Liver (tissue), 9 donors: ENCODE data around the gene SLC39A10. TPM values are rescaled to one million over a fixed set of nuclear protein-coding genes. Genes with fewer than 3 reads are reported as not detected.

Experiments
- DNase-seq: peaks from one replicate; pipeline ENCODE4 v3.0.0-alpha.2; 2017; ENCODE audit warnings: low spot score
- H3K27ac ChIP-seq, 2 donors: one replicate each; pipeline ENCODE4 v1.7.0; 2013; ENCODE audit warnings: inconsistent platforms in 2 of 2, low read length in 2 of 2, control low read depth in 1 of 2, low read depth in 1 of 2, mild to moderate bottlenecking in 1 of 2
- H3K27me3 ChIP-seq, 4 donors: one replicate each; pipeline versions ENCODE4 v1.6.1 to v1.7.0; 2013; ENCODE audit warnings: low read length in 3 of 4, inconsistent platforms in 1 of 4, mild to moderate bottlenecking in 1 of 4, moderate library complexity in 1 of 4; ENCODE audit not compliant: control insufficient read depth in 4 of 4, insufficient read depth in 4 of 4
- H3K36me3 ChIP-seq, 4 donors: one replicate each; pipeline versions ENCODE4 v1.6.1 to v1.7.0; 2013; ENCODE audit warnings: low read length in 3 of 4, mild to moderate bottlenecking in 3 of 4, low read depth in 1 of 4, moderate library complexity in 1 of 4; ENCODE audit not compliant: control insufficient read depth in 4 of 4, insufficient read depth in 3 of 4
- H3K4me1 ChIP-seq, 4 donors: one replicate each; pipeline versions ENCODE4 v1.6.1 to v1.7.0; 2013; ENCODE audit warnings: low read length in 3 of 4, mild to moderate bottlenecking in 3 of 4, moderate library complexity in 1 of 4; ENCODE audit not compliant: control insufficient read depth in 4 of 4, insufficient read depth in 4 of 4
- H3K4me3 ChIP-seq, 3 donors: one replicate each; pipeline versions ENCODE4 v1.6.1 to v1.7.0; 2013; ENCODE audit warnings: low read length in 3 of 3, control low read depth in 1 of 3, low read depth in 1 of 3, mild to moderate bottlenecking in 1 of 3
- H3K9ac ChIP-seq, 2 donors: one replicate each; pipeline ENCODE4 v1.7.0; 2013; ENCODE audit warnings: low read length in 2 of 2, mild to moderate bottlenecking in 2 of 2, moderate library complexity in 2 of 2, control low read depth in 1 of 2, low read depth in 1 of 2
- H3K9me3 ChIP-seq, 4 donors: one replicate each; pipeline versions ENCODE4 v1.6.1 to v1.7.0; 2013; ENCODE audit warnings: low read length in 3 of 4; ENCODE audit not compliant: control insufficient read depth in 4 of 4
- CTCF ChIP-seq: fragments of 150-350 bp; IDR thresholded peaks from 2 replicates; pipeline ENCODE4 v1.5.1; 2017; ENCODE audit warnings: improper control_type of control experiment, low read depth, low read length; ENCODE audit not compliant: missing input control
- FOXA1 ChIP-seq: IDR thresholded peaks from 2 replicates; pipeline ENCODE4 v1.6.1; 2016; ENCODE audit warnings: antibody characterized with exemption
- FOXA2 ChIP-seq: IDR thresholded peaks from 2 replicates; pipeline ENCODE4 v1.6.1; 2016; ENCODE audit warnings: antibody characterized with exemption
- GABPA ChIP-seq, 2 donors: IDR thresholded peaks in 1 of 2; conservative IDR thresholded peaks in 1 of 2; 2 replicates each; pipeline ENCODE4 v1.6.1; 2016; ENCODE audit warnings: antibody characterized with exemption in 2 of 2, mild to moderate bottlenecking in 1 of 2, moderate library complexity in 1 of 2
- HNF4G ChIP-seq: IDR thresholded peaks from 2 replicates; pipeline ENCODE4 v1.6.1; 2016; ENCODE audit warnings: antibody characterized with exemption
- JUND ChIP-seq, 2 donors: IDR thresholded peaks; 2 replicates each; pipeline ENCODE4 v1.6.1; 2016; ENCODE audit warnings: antibody characterized with exemption in 2 of 2
- MAX ChIP-seq: IDR thresholded peaks from 2 replicates; pipeline ENCODE4 v1.6.1; 2016; ENCODE audit warnings: antibody characterized with exemption
- RAD21 ChIP-seq, 2 donors: IDR thresholded peaks; 2 replicates each; pipeline ENCODE4 v1.6.1; 2016; ENCODE audit warnings: antibody characterized with exemption in 2 of 2, mild to moderate bottlenecking in 2 of 2
- REST ChIP-seq: IDR thresholded peaks from 2 replicates; pipeline ENCODE4 v1.6.1; 2016; ENCODE audit warnings: antibody characterized with exemption, mild to moderate bottlenecking
- RXRA ChIP-seq, 2 donors: IDR thresholded peaks; 2 replicates each; pipeline ENCODE4 v1.6.1; 2017 to 2018; ENCODE audit warnings: antibody characterized with exemption in 2 of 2, mild to moderate bottlenecking in 1 of 2
- SP1 ChIP-seq: IDR thresholded peaks from 2 replicates; pipeline ENCODE4 v1.6.1; 2018; ENCODE audit warnings: antibody characterized with exemption, mild to moderate bottlenecking
- TAF1 ChIP-seq: conservative IDR thresholded peaks from 2 replicates; pipeline ENCODE4 v1.6.1; 2016; ENCODE audit warnings: antibody characterized with exemption, mild to moderate bottlenecking
- YY1 ChIP-seq: IDR thresholded peaks from 2 replicates; pipeline ENCODE4 v1.6.1; 2016; ENCODE audit warnings: antibody characterized with exemption, mild to moderate bottlenecking
- WGBS: extraction: QIAGEN DNeasy Blood & Tissue Kit; methylation state at CpG from one replicate; pipeline ENCODE4 v1.1.7; 2013; 5-methylcytosine and 5-hydroxymethylcytosine counted together
- polyA plus RNA-seq, 2 donors: library from polyadenylated mRNA; stranded (reverse) in 1 of 2; unstranded in 1 of 2; fragments of 200-250 nt in 1 of 2; fragments of >200 nt in 1 of 2; fragmentation: Nextera tagmentation in 1 of 2; extraction: Ambion mirVana in 1 of 2; gene quantifications; one replicate each; pipeline versions ENCODE4 v1.2.1 to v1.2.3, GENCODE V29; 2013 to 2015
- total RNA-seq, 2 donors: library from RNA; depleted of rRNA; stranded (reverse); fragments of >200 nt; gene quantifications; one replicate each; pipeline ENCODE4 v1.2.3, GENCODE V29; 2014
- TF ChIP-seq, protein P1 (sequence below): IDR thresholded peaks from 2 replicates; pipeline ENCODE4 v1.6.1; 2016; ENCODE audit warnings: antibody characterized with exemption
- donor health status: healthy.
- donor health status: healthy.
- donor health status: healthy.
- donor health status: healthy.
- donor health status: healthy.

The SLC39A10 gene
- total and polyA plus RNA-seq, 4 donors, result 0.98 to 7.5 (median 3.4) TPM

GRCh38 chr2:195733831-195734230 lies 76.8 kb downstream of the SLC39A10 start:
- Histone ChIP-seq H3K36me3 (no peaks in the 10 kb centered on the region), H3K4me1 (no peaks in the 10 kb centered on the region)

DNA sequence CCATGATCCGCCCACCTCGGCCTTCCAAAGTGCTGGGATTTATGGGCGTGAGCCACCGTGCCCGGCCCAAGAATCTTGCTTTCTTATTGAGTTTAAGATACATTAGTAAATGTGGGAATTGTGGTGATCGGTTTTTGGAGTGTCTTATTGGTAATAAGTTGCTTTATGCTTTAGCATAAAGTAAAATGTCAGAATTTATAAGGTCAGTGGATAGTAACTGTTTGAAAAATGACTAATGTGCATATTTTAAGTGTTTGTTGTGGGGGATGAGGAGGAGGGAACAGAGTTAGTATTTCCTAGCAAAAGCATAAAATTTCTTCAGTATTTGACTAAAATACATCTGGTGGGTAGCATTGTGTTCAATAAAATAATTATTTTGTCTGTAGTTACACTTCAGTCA lies 77.4 kb downstream of the SLC39A10 start:
- no peaks in the 10 kb centered on the region for H3K27me3 ChIP-seq
- no peak for DNase-seq
- H3K9me3 ChIP-seq, result no peaks in the 10 kb centered on the region
- no peak overlapping the region for H3K4me3 ChIP-seq
- no peaks in the 10 kb centered on the region for H3K4me1 ChIP-seq
- TF ChIP-seq, protein P1, sequence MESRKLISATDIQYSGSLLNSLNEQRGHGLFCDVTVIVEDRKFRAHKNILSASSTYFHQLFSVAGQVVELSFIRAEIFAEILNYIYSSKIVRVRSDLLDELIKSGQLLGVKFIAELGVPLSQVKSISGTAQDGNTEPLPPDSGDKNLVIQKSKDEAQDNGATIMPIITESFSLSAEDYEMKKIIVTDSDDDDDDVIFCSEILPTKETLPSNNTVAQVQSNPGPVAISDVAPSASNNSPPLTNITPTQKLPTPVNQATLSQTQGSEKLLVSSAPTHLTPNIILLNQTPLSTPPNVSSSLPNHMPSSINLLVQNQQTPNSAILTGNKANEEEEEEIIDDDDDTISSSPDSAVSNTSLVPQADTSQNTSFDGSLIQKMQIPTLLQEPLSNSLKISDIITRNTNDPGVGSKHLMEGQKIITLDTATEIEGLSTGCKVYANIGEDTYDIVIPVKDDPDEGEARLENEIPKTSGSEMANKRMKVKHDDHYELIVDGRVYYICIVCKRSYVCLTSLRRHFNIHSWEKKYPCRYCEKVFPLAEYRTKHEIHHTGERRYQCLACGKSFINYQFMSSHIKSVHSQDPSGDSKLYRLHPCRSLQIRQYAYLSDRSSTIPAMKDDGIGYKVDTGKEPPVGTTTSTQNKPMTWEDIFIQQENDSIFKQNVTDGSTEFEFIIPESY, result no peak
- TF ChIP-seq FOXA1, result no peak
- no peak for TF ChIP-seq MAX
- TF ChIP-seq YY1, result no peak
- TF ChIP-seq RAD21 (IDR thresholded peaks at IDR 0.05), result no peak
- TF ChIP-seq REST, result no peak
- TF ChIP-seq FOXA2, result no peak
- TF ChIP-seq HNF4G, result no peak
- no peak for TF ChIP-seq GABPA (IDR thresholded peaks at IDR 0.05 in 1 of 2, conservative IDR thresholded peaks at IDR 0.05 in 1 of 2)
- no peak for TF ChIP-seq TAF1
- TF ChIP-seq JUND (IDR thresholded peaks at IDR 0.05), result no peak
- no peak for TF ChIP-seq SP1
- no peaks in the 10 kb centered on the region for H3K36me3 ChIP-seq
- no peak overlapping the region for H3K27ac ChIP-seq
- 93% methylated on average over 6 of the region's 6 CpGs for WGBS
- no peak overlapping the region for H3K9ac ChIP-seq

More at GRCh38 chr2:195733831-195734230, 76.8 kb downstream of the SLC39A10 start:
- no peak for DNase-seq
- Histone ChIP-seq H3K9me3 (no peaks in the 10 kb centered on the region), H3K4me3 (no peak overlapping the region), H3K27ac (no peak overlapping the region), H3K9ac (no peak overlapping the region), H3K27me3 (no peaks in the 10 kb centered on the region)
- TF ChIP-seq RXRA (IDR thresholded peaks at IDR 0.05) (no peak), YY1 (no peak), CTCF (no peak), JUND (IDR thresholded peaks at IDR 0.05) (no peak), GABPA (IDR thresholded peaks at IDR 0.05 in 1 of 2, conservative IDR thresholded peaks at IDR 0.05 in 1 of 2) (no peak)
